ENCODE data around the gene CNTN1. TPM values are rescaled to one million over a fixed set of nuclear protein-coding genes. Genes with fewer than 3 reads are reported as not detected.

The CNTN1 gene
- total RNA-seq, 2 donors from 2014 or later = 0.16 to 0.19 TPM

- DNase-seq (ENCODE audit: low spot score) = no peak
- Histone ChIP-seq H3K27me3 (no peaks in the 10 kb centered on the region), H3K36me3 (no peaks in the 10 kb centered on the region), H3K9me3 (no peaks in the 10 kb centered on the region), H3K4me3 (no peak overlapping the region), H3K27ac (no peak overlapping the region), H3K4me1 (no peaks in the 10 kb centered on the region)
- TF ChIP-seq, protein P1, sequence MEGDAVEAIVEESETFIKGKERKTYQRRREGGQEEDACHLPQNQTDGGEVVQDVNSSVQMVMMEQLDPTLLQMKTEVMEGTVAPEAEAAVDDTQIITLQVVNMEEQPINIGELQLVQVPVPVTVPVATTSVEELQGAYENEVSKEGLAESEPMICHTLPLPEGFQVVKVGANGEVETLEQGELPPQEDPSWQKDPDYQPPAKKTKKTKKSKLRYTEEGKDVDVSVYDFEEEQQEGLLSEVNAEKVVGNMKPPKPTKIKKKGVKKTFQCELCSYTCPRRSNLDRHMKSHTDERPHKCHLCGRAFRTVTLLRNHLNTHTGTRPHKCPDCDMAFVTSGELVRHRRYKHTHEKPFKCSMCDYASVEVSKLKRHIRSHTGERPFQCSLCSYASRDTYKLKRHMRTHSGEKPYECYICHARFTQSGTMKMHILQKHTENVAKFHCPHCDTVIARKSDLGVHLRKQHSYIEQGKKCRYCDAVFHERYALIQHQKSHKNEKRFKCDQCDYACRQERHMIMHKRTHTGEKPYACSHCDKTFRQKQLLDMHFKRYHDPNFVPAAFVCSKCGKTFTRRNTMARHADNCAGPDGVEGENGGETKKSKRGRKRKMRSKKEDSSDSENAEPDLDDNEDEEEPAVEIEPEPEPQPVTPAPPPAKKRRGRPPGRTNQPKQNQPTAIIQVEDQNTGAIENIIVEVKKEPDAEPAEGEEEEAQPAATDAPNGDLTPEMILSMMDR (IDR thresholded peaks at IDR 0.05) = no peak
Measured at GRCh38 chr12:40892528-40892927, 200.3 kb downstream of the CNTN1 start.

DNA sequence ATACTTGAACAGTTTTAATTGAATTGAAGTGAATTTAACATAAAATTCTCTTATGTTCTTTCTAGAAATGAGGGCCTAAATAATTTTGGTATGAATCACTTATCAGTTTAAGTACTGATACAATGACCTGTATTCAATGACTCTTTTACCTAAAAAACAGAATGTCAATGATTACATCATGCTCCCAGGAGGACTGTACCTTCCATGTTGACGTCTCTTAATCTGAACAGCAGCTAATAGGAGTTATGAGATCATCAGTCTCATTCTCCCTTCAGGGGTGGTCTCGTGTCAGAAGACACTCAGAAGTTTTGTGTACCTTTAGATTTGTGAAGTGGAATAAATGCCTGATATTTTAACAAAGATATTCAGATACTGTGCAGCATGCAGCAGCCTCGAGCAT, 206.3 kb downstream of the CNTN1 start:
- Histone ChIP-seq H3K27ac (no peak overlapping the region), H3K9me3 (no peaks in the 10 kb centered on the region), H3K4me3 (no peak overlapping the region), H3K4me1 (no peaks in the 10 kb centered on the region), H3K36me3 (no peaks in the 10 kb centered on the region), H3K27me3 (no peaks in the 10 kb centered on the region)
- TF ChIP-seq, protein P1 (IDR thresholded peaks at IDR 0.05) = no peak
- no peak for DNase-seq (ENCODE audit: low spot score)

GRCh38 chr12:40903040-40903439, 210.8 kb downstream of the CNTN1 start:
- DNase-seq (ENCODE audit: low spot score) = no peak
- no peaks in the 10 kb centered on the region for H3K36me3 ChIP-seq
- H3K4me1 ChIP-seq = no peaks in the 10 kb centered on the region
- H3K27me3 ChIP-seq = no peaks in the 10 kb centered on the region
- TF ChIP-seq, protein P1 (IDR thresholded peaks at IDR 0.05) = no peak
- H3K4me3 ChIP-seq = no peak overlapping the region
- H3K27ac ChIP-seq = no peak overlapping the region
- no peaks in the 10 kb centered on the region for H3K9me3 ChIP-seq

DNA sequence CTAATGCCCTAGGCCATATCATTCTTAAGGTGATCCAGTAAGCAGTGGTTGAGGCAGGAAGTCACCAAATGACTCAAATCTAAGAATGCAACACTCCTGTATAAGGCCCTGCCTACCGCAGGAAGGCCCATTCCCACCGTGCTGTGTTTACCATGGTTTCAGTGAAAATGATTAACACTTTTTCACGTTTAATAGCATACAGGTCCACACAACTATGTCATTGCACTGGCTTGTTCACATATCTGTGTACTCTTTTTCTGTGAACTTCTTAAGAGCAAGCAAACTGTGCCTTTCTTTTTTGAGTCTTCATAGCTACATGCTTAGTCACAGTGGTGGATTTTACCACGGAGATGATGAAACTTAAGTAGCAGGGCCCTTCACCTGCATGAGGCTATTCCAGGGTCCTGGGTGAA, 214.9 kb downstream of the CNTN1 start:
- H3K9me3 ChIP-seq = no peaks in the 10 kb centered on the region
- no peaks in the 10 kb centered on the region for H3K36me3 ChIP-seq
- no peaks in the 10 kb centered on the region for H3K4me1 ChIP-seq
- TF ChIP-seq, protein P1 (IDR thresholded peaks at IDR 0.05) = no peak
- DNase-seq (ENCODE audit: low spot score) = no peak
- H3K27me3 ChIP-seq = no peaks in the 10 kb centered on the region
- H3K4me3 ChIP-seq = no peak overlapping the region
- H3K27ac ChIP-seq = no peak overlapping the region

DNA sequence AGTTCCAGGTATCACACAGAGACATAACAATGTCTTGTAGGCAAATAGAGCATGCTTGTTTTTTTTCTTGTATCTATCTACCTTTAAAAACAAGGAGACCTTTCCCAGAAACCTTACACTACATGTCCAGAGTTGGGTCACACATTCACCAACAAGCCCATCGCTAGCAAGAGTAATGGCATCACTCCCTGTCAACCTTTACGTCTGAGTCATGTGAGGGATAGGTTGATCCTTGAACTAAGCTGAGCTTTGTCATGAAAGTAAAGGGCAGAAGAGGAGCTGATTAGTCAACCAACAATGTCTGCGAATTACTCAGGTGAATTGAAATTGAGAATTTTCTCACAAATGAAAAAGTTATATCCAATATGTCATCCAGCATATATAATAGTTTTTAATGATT, 219.4 kb downstream of the CNTN1 start:
- Histone ChIP-seq H3K4me1 (no peaks in the 10 kb centered on the region), H3K4me3 (no peak overlapping the region), H3K27ac (no peak overlapping the region), H3K27me3 (no peaks in the 10 kb centered on the region), H3K9me3 (no peaks in the 10 kb centered on the region), H3K36me3 (no peaks in the 10 kb centered on the region)
- TF ChIP-seq, protein P1 (IDR thresholded peaks at IDR 0.05) = no peak
- DNase-seq (ENCODE audit: low spot score) = no peak

GRCh38 chr12:40915172-40915571, 222.9 kb downstream of the CNTN1 start:
- TF ChIP-seq, protein P1 (IDR thresholded peaks at IDR 0.05) = no peak
- Histone ChIP-seq H3K36me3 (no peaks in the 10 kb centered on the region), H3K4me1 (no peaks in the 10 kb centered on the region), H3K27ac (no peak overlapping the region), H3K9me3 (no peaks in the 10 kb centered on the region), H3K27me3 (no peaks in the 10 kb centered on the region), H3K4me3 (no peak overlapping the region)
- no peak for DNase-seq (ENCODE audit: low spot score)
